Psoas muscle (tissue), 8 donors: ENCODE data around the gene HNRNPK. TPM values are rescaled to one million over a fixed set of nuclear protein-coding genes. Genes with fewer than 3 reads are reported as not detected.
A peak's percentile ranks its signal among the peaks of the same experiment; 100 is the strongest.

Experiments
- ATAC-seq, 4 donors: fragments of 200-7000 bp; cut with Tn5 transposase; one replicate each; pipeline ENCODE4 v1.9.1; 2020; ENCODE audit warnings: moderate library complexity in 3 of 4, mild to moderate bottlenecking in 2 of 4
- DNase-seq, 2 donors: peaks; one replicate each; pipeline ENCODE4 v3.0.0-alpha.2; 2020
- H3K27ac ChIP-seq: fragments of 200-600 bp; one replicate; pipeline ENCODE4 v1.8.0; 2022
- H3K27me3 ChIP-seq, 3 donors: fragments of 200-600 bp in 1 of 3; one replicate each; pipeline versions ENCODE4 v1.6.1 to v1.8.0; 2013 to 2022; ENCODE audit warnings: low read length in 2 of 3, mild to moderate bottlenecking in 2 of 3, moderate library complexity in 1 of 3; ENCODE audit not compliant: insufficient read depth in 3 of 3
- H3K36me3 ChIP-seq, 2 donors: fragments of 200-600 bp in 1 of 2; one replicate each; pipeline versions ENCODE4 v1.6.1 to v1.8.0; 2013 to 2022; ENCODE audit warnings: low read depth in 1 of 2, mild to moderate bottlenecking in 1 of 2, moderate library complexity in 1 of 2; ENCODE audit not compliant: insufficient read depth in 1 of 2
- H3K4me1 ChIP-seq: fragments of 200-600 bp; one replicate; pipeline ENCODE4 v1.8.0; 2022
- H3K4me3 ChIP-seq: fragments of 200-600 bp; one replicate; pipeline ENCODE4 v1.8.0; 2022; ENCODE audit warnings: mild to moderate bottlenecking
- H3K9me3 ChIP-seq: fragments of 200-600 bp; one replicate; pipeline ENCODE4 v1.8.0; 2022
- WGBS, 3 donors: extraction: QIAGEN DNeasy Blood & Tissue Kit; methylation state at CpG; one replicate each; pipeline versions ENCODE4 v1.1.6 to v1.1.7; 2013; 5-methylcytosine and 5-hydroxymethylcytosine counted together
- intact Hi-C, 2 donors: fragments of 100-400 bp; cut with DNase I; formaldehyde crosslinking; loops; one replicate each; pipeline versions ENCODE4 v1.11.0 to v1.14.2; 2022
- polyA plus RNA-seq, 3 donors: library from polyadenylated mRNA; stranded (reverse); fragments of 200-250 nt; gene quantifications; one replicate each; pipeline ENCODE4 v1.2.3, GENCODE V29; 2013
- total RNA-seq, 4 donors: library from RNA; stranded (reverse); fragmentation: NEBNext Ultra II Directional in 2 of 4; extraction: Animal tissue kit (Norgen Biotek cat#: 25700) in 2 of 4; gene quantifications; one replicate each; pipeline versions ENCODE4 v1.2.1 to v1.2.4, GENCODE V29; 2021 to 2023
- TF ChIP-seq, protein P1 (sequence below): fragments of 200-600 bp; IDR thresholded peaks from one replicate; pipeline ENCODE4 v1.8.0; 2022; ENCODE audit warnings: antibody characterized with exemption
- donor health status: healthy with polysubstance abuse.
- donor health status: DM: no; HTN: no; CAD: no; lungs with moderate emphysema.
- donor health status: Bipolar disorder and iron deficiency.
- donor health status: healthy.
- donor health status: DM: yes; HTN: yes; CAD: no.
- donor health status: DM: no; HTN: no; CAD: no.
- donor health status: DM: no; HTN: no; CAD: no.
- donor health status: DM: yes; HTN: yes; CAD: no.

The HNRNPK gene
- total and polyA plus RNA-seq, 7 donors = 241 to 369 (median 337) TPM

DNA sequence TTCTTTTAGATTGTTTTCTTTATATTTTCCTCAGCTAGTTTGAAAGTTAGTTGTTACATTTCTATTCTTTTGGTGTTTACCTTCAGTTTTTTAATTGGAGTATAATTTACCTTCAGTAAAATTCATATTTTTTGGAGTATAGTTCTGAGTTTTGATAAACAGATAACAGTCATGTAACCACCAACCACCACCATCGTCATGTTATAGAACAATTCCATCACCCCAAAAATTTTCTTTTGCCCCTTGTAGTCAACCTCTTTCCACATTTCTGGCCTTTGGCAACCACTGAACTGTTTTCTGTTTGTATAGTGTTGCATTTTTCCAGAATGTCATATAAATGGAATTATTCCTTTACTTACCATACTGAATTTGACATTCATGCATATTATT, 7.4 kb upstream of the HNRNPK start:
- Histone ChIP-seq H3K9me3 (no peaks in the 10 kb centered on the region), H3K36me3 (no peaks in the 10 kb centered on the region), H3K27ac (no peak overlapping the region), H3K4me1 (no peaks in the 10 kb centered on the region), H3K27me3 (no peaks in the 10 kb centered on the region), H3K4me3 (no peak overlapping the region)
- intact Hi-C loops = no loop called here
- WGBS, 3 donors = 91 to 100% (median 100%) methylated on average over 1 of the region's 1 CpG
- ATAC-seq (no peak), DNase-seq (no peak)
- TF ChIP-seq, protein P1, sequence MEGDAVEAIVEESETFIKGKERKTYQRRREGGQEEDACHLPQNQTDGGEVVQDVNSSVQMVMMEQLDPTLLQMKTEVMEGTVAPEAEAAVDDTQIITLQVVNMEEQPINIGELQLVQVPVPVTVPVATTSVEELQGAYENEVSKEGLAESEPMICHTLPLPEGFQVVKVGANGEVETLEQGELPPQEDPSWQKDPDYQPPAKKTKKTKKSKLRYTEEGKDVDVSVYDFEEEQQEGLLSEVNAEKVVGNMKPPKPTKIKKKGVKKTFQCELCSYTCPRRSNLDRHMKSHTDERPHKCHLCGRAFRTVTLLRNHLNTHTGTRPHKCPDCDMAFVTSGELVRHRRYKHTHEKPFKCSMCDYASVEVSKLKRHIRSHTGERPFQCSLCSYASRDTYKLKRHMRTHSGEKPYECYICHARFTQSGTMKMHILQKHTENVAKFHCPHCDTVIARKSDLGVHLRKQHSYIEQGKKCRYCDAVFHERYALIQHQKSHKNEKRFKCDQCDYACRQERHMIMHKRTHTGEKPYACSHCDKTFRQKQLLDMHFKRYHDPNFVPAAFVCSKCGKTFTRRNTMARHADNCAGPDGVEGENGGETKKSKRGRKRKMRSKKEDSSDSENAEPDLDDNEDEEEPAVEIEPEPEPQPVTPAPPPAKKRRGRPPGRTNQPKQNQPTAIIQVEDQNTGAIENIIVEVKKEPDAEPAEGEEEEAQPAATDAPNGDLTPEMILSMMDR = no peak

DNA sequence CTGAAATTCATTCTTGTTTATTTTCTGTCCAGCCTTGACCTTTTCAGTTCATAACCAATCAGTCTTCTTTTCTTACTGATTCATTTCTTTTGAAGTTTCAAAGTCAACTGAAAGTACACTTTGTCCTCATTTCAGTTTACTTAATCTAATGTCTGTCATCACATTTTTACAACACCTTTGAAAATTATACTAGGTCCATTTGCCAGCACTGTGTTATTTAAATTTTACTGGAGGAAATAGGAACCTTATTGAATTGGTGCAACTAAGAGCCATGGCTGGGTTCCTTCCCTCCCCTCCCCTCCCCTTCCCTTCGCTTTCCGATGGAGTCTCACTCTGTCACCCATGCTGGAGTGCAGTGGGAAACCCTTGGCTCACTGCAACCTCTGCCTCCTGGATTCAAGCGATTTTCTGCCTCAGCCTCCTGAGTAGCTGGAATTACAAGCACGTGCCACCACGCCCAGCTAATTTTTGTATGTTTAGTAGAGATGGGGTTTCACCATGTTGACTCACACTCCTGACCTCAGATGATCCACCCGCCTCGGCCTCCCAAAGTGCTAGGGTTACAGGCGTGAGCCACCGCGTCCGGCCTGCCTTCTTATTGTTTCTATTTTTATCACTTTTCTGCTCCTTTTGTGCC, 6.9 kb upstream of the HNRNPK start:
- no peak overlapping the region for H3K27ac ChIP-seq
- intact Hi-C loops = no loop called here
- H3K4me1 ChIP-seq = peaks cover 2% of the 10 kb centered on the region
- H3K27me3 ChIP-seq = no peaks in the 10 kb centered on the region
- DNase-seq (peak; percentile 19 to 59), ATAC-seq (peak; percentile 55 to 87 (median 68))
- TF ChIP-seq, protein P1 = no peak
- no peaks in the 10 kb centered on the region for H3K9me3 ChIP-seq
- H3K4me3 ChIP-seq = no peak overlapping the region
- WGBS, 3 donors = 41 to 73% (median 52%) methylated on average over 11 of the region's 11 CpGs
- H3K36me3 ChIP-seq = no peaks in the 10 kb centered on the region

DNA sequence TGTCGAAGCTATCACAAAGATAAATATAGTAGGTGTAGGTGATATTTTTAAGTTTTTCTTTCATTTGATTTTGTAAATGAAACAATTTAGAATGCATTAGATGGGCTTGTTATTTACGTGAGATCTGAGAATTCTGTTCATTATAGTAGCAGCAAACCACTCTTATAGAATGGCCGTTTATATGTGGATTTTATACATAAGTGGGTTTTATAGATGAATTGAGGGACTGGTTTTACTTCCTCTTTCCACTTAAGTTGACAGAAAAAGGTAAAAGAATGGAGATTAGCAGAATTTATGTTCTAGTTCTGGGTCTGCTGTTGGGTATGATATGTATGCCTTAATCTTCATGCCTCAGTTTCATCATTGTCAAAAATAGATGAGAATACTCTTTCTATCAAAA, 6.2 kb upstream of the HNRNPK start:
- Histone ChIP-seq H3K36me3 (no peaks in the 10 kb centered on the region), H3K4me3 (no peak overlapping the region), H3K27ac (no peak overlapping the region), H3K9me3 (no peaks in the 10 kb centered on the region), H3K4me1 (peaks cover 9% of the 10 kb centered on the region), H3K27me3 (no peaks in the 10 kb centered on the region)
- ATAC-seq = no peak
- 95% methylated on average over 3 of the region's 3 CpGs for WGBS, 3 donors
- TF ChIP-seq, protein P1 = no peak
- DNase-seq = no peak
- intact Hi-C loops = no loop called here

DNA sequence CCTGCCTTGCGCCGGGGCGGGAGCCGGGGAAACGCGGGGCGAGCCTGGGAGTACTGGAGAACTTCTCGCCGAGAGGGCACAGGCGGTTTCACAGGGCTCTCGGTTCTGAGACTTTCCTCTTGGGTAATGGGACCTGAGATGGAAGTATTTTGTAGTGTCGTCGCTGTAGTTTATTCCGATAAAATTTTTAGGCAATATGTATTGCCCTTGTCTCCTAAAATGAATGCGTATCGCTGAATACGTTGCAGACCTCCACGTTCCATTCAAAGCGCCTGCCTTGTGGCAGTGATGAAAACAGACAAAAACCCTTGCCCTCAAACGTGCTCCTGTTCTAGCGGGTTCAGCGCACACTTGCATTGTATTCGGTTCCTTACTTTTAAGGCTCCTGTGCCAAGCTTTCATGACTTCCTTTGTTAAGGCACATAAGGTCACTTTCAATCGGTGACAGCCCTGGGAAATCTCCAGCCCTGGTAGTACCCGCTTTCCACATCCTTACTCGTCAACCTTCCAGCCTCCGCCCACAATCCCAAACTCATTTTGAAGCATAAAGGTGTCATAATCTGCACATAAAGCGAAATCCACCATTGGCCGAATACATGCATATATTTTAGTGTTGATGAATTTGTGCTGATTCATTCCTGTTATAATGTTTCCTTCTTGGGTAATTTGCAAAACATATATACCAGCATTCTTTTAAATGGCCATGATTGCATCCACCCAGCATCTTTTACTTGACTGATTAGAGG, 1.3 kb upstream of the HNRNPK start:
- intact Hi-C loops = loop anchor here (2.0 to 5.0 kb wide), 5 partner anchors 24 to 191 kb away; partner anchors contain the start of gene KIF27 (in 1 of the 2)
- Histone ChIP-seq H3K4me1 (peaks cover 26% of the 10 kb centered on the region), H3K27me3 (no peaks in the 10 kb centered on the region), H3K9me3 (no peaks in the 10 kb centered on the region), H3K4me3 (peak overlapping the region; percentile 96), H3K36me3 (peaks cover 0 to 18% of the 10 kb centered on the region in 2 donors), H3K27ac (peak overlapping the region; percentile 100)
- ATAC-seq (peak in 3 of 4 donors; percentile 7 to 38 (median 26)), DNase-seq (peak in 1 of 2 donors; percentile 16)
- 2 to 3% (median 2%) methylated on average over 29 of the region's 29 CpGs for WGBS, 3 donors
- TF ChIP-seq, protein P1 = no peak
